Omental fat pad (tissue), 4 donors: ENCODE data around the gene LILRB4. TPM values are rescaled to one million over a fixed set of nuclear protein-coding genes. Genes with fewer than 3 reads are reported as not detected.
"Not testable (repeated sequence)": the region's sequence is repeated elsewhere in the genome, so short reads cannot be mapped to it uniquely, and the experiment has no call there.

Experiments
- ATAC-seq: fragments of 150-250 bp; one replicate; pipeline ENCODE4 v1.9.1; 2016; ENCODE audit warnings: mild to moderate bottlenecking, moderate library complexity; ENCODE audit not compliant: low FRiP score
- DNase-seq: peaks from one replicate; pipeline ENCODE4 v3.0.0-alpha.2; 2019; ENCODE audit warnings: low spot score
- small RNA-seq: library from RNA; depleted of rRNA; stranded (forward); fragments of <200 nt; gene quantifications from one replicate; pipeline ENCODE3, GENCODE V24; 2016
- total RNA-seq, 4 donors: library from RNA; depleted of rRNA; stranded (reverse); fragments of >200 nt; gene quantifications; one replicate each; pipeline ENCODE4 v1.1.0, GENCODE V29; 2016
- TF ChIP-seq, protein P1 (sequence below), 3 donors: fragments of 450-650 bp; IDR thresholded peaks; one replicate each; pipeline ENCODE4 v1.5.1; 2016 to 2017; ENCODE audit warnings: antibody characterized with exemption in 3 of 3, mild to moderate bottlenecking in 3 of 3, moderate library complexity in 2 of 3

The LILRB4 gene
- total RNA-seq, 4 donors from 2014 or later: 7.8 to 36.7 (median 10.4) TPM

DNA sequence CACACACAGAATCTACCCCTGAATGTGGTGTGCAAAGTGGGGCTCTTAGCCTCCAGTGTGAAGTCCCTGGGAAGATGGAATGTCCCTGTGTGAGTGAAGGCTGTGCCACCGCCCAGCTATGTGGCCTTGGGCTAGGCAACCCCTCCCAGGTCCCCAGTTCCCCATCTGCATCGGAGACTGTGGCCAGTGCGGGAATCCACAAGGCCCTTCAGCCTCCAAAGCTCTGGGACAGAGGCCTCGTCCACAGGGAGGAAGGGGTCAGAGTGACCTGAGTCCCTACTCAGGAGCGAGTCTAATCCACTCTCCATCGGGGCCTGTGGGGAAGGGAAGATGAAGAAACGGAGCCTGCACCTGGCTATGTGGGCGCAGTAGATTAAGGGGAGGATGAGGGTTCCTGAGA lies 42.1 kb downstream of the LILRB4 start:
- TF ChIP-seq, protein P1, sequence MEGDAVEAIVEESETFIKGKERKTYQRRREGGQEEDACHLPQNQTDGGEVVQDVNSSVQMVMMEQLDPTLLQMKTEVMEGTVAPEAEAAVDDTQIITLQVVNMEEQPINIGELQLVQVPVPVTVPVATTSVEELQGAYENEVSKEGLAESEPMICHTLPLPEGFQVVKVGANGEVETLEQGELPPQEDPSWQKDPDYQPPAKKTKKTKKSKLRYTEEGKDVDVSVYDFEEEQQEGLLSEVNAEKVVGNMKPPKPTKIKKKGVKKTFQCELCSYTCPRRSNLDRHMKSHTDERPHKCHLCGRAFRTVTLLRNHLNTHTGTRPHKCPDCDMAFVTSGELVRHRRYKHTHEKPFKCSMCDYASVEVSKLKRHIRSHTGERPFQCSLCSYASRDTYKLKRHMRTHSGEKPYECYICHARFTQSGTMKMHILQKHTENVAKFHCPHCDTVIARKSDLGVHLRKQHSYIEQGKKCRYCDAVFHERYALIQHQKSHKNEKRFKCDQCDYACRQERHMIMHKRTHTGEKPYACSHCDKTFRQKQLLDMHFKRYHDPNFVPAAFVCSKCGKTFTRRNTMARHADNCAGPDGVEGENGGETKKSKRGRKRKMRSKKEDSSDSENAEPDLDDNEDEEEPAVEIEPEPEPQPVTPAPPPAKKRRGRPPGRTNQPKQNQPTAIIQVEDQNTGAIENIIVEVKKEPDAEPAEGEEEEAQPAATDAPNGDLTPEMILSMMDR (IDR thresholded peaks at IDR 0.05): no peak
- ATAC-seq (no peak), DNase-seq (no peak)

DNA sequence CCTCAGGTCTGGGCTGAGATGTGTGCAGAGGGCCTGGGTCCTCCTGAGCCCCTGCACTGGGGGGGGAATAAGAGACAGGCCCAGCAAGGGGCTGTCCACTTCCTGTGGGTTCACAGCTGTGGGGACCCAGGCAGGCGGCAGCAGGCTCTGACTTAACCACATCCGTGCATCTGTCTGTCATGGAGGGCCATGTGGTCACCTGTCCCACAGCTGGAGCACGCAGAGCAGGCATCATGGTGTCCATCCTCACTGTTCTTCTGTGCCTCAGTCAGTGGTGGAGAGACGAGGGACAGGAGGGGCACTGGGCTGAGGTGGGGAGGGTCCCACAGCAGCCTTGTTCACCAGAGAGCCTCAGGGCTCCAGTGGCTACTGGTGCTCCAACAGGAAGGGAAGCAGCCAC lies 45.2 kb downstream of the LILRB4 start:
- DNase-seq: no peak
- TF ChIP-seq, protein P1 (IDR thresholded peaks at IDR 0.05): no peak
- ATAC-seq: no peak

DNA sequence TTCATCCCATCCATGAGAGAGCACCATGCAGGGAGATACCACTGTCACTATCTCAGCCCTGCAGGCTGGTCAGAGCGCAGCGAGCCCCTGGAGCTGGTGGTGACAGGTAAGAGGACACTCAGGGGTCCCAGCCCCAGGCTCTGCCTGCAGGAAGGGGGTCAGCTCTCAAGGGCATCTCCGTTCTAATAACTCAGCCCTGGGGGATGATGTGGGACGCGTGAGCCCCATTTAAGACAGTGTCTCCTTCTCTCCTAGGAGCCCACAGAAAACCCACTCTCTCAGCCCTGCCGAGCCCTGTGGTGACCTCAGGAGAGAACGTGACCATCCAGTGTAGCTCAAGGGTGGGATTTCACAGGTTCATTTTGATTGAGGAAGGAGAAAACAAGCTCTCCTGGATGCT lies 46.0 kb downstream of the LILRB4 start:
- TF ChIP-seq, protein P1 (IDR thresholded peaks at IDR 0.05): no peak
- no peak for ATAC-seq
- DNase-seq: no peak

DNA sequence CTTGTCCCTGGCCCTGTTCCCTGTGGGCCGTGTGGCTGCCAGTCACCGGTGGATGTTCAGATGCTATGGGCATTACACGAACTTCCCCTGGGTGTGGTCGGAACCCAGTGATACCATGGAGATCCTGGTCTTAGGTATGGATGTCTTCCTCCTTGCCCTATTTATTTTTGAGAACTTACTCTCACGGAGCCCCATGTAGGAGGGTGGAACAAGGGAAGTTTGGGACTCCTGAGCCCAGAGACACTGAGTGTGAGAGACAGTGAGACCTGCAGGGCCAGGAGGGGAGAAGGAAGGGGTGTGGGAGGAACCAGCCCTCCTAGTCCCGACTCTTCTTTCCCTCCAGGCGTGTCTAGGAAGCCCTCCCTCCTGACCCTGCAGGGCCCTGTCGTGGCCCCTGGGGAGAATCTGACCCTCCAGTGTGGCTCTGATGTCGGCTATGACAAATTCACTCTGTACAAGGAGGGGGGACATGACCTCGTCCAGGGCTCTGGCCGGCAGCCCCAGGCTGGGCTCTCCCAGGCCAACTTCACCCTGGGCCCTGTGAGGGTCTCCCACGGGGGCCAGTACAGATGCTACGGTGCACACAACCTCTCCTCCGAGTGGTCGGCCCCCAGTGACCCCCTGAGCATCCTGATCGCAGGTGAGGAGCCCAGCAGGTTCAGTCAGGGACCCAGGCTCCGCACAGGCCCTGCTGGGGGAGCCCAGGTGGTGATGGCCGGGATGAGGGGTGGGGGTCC lies 46.6 kb downstream of the LILRB4 start:
- ATAC-seq: no peak
- TF ChIP-seq, protein P1 (IDR thresholded peaks at IDR 0.05): no peak

DNA sequence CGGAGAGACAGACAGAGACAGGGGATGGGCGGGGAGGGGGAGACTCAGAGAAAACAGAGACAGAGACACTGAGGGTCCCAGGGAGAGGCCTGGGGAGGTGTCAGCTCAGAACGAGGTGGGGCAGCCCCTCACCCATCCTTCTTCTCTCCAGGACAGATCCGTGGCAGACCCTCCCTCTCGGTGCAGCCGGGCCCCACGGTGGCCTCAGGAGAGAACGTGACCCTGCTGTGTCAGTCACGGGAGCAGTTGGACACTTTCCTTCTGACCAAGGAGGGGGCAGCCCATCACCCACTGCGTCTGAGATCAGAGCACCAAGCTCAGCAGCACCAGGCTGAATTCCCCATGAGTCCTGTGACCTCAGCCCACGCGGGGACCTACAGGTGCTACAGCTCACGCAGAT lies 47.2 kb downstream of the LILRB4 start:
- not testable (repeated sequence) for ATAC-seq, DNase-seq

More for the DNA sequence above, 46.6 kb downstream of the LILRB4 start:
- DNase-seq: no peak

Small RNA genes lying within 50 kb of the gene (small RNA-seq; reads per million reads assigned to genes)
- gene AC245036.3: not detected
- not detected for gene AC245128.2
- not detected for gene MIR8061

Other genes with a start within 250 kb of the LILRB4 start
- under 1 TPM in 2 of 4 donors, not detected in 2; 0.28 to 0.84 TPM for gene TTYH1, start 247.5 kb upstream of the LILRB4 start, total RNA-seq
- 100 to 1,000 TPM in 2 of 4 donors, 10 to 100 TPM in 2; 79.5 to 160 (median 112) TPM for gene LENG8, start 213.8 kb upstream of the LILRB4 start, total RNA-seq
- gene LENG9, start 199.2 kb upstream of the LILRB4 start, total RNA-seq: 1 to 10 TPM; 6.6 to 9.1 (median 7.8) TPM
- 10 to 100 TPM; 12.1 to 24.1 (median 17.4) TPM for gene CDC42EP5, start 189.7 kb upstream of the LILRB4 start, total RNA-seq
- gene LAIR2, start 160.2 kb upstream of the LILRB4 start, total RNA-seq: not detected
- 1 to 10 TPM; 1.9 to 9.5 (median 6.9) TPM for gene LILRA2, start 89.2 kb upstream of the LILRB4 start, total RNA-seq
- 1 to 10 TPM in 3 of 4 donors, under 1 TPM in 1; 0.65 to 7.1 (median 2.5) TPM for gene LILRA1, start 69.4 kb upstream of the LILRB4 start, total RNA-seq
- 10 to 100 TPM in 1 of 4 donors, 1 to 10 TPM in 3; 1.4 to 17.3 (median 6.1) TPM for gene LILRB1, start 32.5 kb upstream of the LILRB4 start, total RNA-seq
- not detected for gene KIR3DL3, start 61.5 kb downstream of the LILRB4 start, total RNA-seq
- not detected for gene KIR2DL3, start 75.5 kb downstream of the LILRB4 start, total RNA-seq
- gene KIR2DL1, start 106.8 kb downstream of the LILRB4 start, total RNA-seq: under 1 TPM in 1 of 4 donors, not detected in 3; 0.36 TPM
- under 1 TPM in 1 of 4 donors, not detected in 3; 0.72 TPM for gene KIR2DL4, start 140.6 kb downstream of the LILRB4 start, total RNA-seq
- gene KIR3DL1, start 153.5 kb downstream of the LILRB4 start, total RNA-seq: under 1 TPM in 1 of 4 donors, not detected in 3; 0.38 TPM
- not detected for gene KIR2DS4, start 169.7 kb downstream of the LILRB4 start, total RNA-seq
- gene KIR3DL2, start 187.5 kb downstream of the LILRB4 start, total RNA-seq: under 1 TPM in 2 of 4 donors, not detected in 2; 0.36 to 0.38 TPM
- 10 to 100 TPM in 1 of 4 donors, 1 to 10 TPM in 3; 5.5 to 11.2 (median 7.0) TPM for gene FCAR, start 211.2 kb downstream of the LILRB4 start, total RNA-seq
- 1 to 10 TPM in 1 of 4 donors, under 1 TPM in 1, not detected in 2; 0.72 to 2.3 TPM for gene NCR1, start 243.2 kb downstream of the LILRB4 start, total RNA-seq